Keratinocyte (primary cell): Measurements from ENCODE around the gene PGAP3. TPM values are rescaled to one million over a fixed set of nuclear protein-coding genes. Genes with fewer than 3 reads are reported as not detected.

ENCODE experiments used
- DNase-seq: peaks from one replicate; pipeline ENCODE4 v3.0.0-alpha.2; 2011; ENCODE audit warnings: low read depth, missing footprints, low spot score
- FAIRE-seq: peaks from 2 replicates; lab custom pipeline; 2011; peaks lifted over from hg19 to GRCh38; lab: Jason Lieb, UNC
- H2AFZ ChIP-seq: 2 replicates; pipeline ENCODE4 v1.6.0; 2012; ENCODE audit warnings: low read length, control low read depth, inconsistent platforms; ENCODE audit not compliant: control insufficient read depth
- H3K27ac ChIP-seq: 2 replicates; pipeline ENCODE4 v1.5.1; 2011; ENCODE audit warnings: low read length; ENCODE audit not compliant: control insufficient read depth, insufficient read depth
- H3K27me3 ChIP-seq: 3 replicates; pipeline ENCODE4 v1.6.0; 2011; ENCODE audit warnings: low read length; ENCODE audit not compliant: control insufficient read depth, insufficient read depth; ENCODE audit errors: extremely low read depth
- H3K36me3 ChIP-seq, 2 experiments: 2 replicates in 1 of 2; 3 replicates in 1 of 2; pipeline ENCODE4 v1.5.1; 2011; ENCODE audit warnings: low read length in 2 of 2, mild to moderate bottlenecking in 1 of 2; ENCODE audit not compliant: control insufficient read depth in 2 of 2, insufficient read depth in 2 of 2; ENCODE audit errors: extremely low read depth in 1 of 2
- H3K4me1 ChIP-seq: 3 replicates; pipeline ENCODE4 v1.5.1; 2011; ENCODE audit warnings: low read length; ENCODE audit not compliant: control insufficient read depth, insufficient read depth; ENCODE audit errors: extremely low read depth
- H3K4me2 ChIP-seq: 3 replicates; pipeline ENCODE4 v1.6.0; 2011; ENCODE audit warnings: low read depth, low read length; ENCODE audit not compliant: control insufficient read depth, insufficient read depth; ENCODE audit errors: extremely low read depth
- H3K4me3 ChIP-seq, 3 experiments: fragments of 200-600 bp in 1 of 3; sonication (generic) in 1 of 3; 2 replicates in 2 of 3; 3 replicates in 1 of 3; pipeline ENCODE4 v1.5.1; 2011 to 2016; ENCODE audit warnings: low read length in 3 of 3, mild to moderate bottlenecking in 3 of 3, control low read depth in 2 of 3, inconsistent platforms in 1 of 3, low read depth in 1 of 3, mixed read lengths in 1 of 3, mixed run types in 1 of 3, moderate library complexity in 1 of 3; ENCODE audit not compliant: control insufficient read depth in 2 of 3, insufficient read depth in 2 of 3; ENCODE audit errors: extremely low read depth in 1 of 3
- H3K79me2 ChIP-seq: 2 replicates; pipeline ENCODE4 v1.6.0; 2012; ENCODE audit warnings: low read length; ENCODE audit not compliant: control insufficient read depth, insufficient read depth
- H3K9ac ChIP-seq: 3 replicates; pipeline ENCODE4 v1.6.0; 2011; ENCODE audit warnings: low read length; ENCODE audit not compliant: control insufficient read depth, insufficient read depth; ENCODE audit errors: extremely low read depth
- H3K9me1 ChIP-seq: 3 replicates; pipeline ENCODE4 v1.6.0; 2011; ENCODE audit warnings: low read length; ENCODE audit not compliant: control insufficient read depth, insufficient read depth; ENCODE audit errors: extremely low read depth
- H3K9me3 ChIP-seq: 2 replicates; pipeline ENCODE4 v1.5.1; 2012; ENCODE audit warnings: low read depth, low read length; ENCODE audit not compliant: control insufficient read depth
- H4K20me1 ChIP-seq: 3 replicates; pipeline ENCODE4 v1.6.0; 2011; ENCODE audit warnings: low read length; ENCODE audit not compliant: control insufficient read depth, insufficient read depth; ENCODE audit errors: extremely low read depth
- EZH2 ChIP-seq: IDR thresholded peaks from one replicate; pipeline ENCODE4 v1.6.1; 2012; ENCODE audit warnings: inconsistent platforms, mild to moderate bottlenecking, low read length, moderate library complexity
- dilution Hi-C: fragments of 300-500 bp; cut with MboI; formaldehyde crosslinking; loops from one replicate; pipeline ENCODE4 v1.7.0; 2020; ENCODE audit warnings: low sequenced_read_pairs; ENCODE audit not compliant: extremely low pct_ligation_motif_present
- polyA plus RNA-seq, 5 experiments: library from polyadenylated mRNA; depleted of rRNA in 3 of 5; stranded (reverse) in 3 of 5; stranded (forward) in 1 of 5; unstranded in 1 of 5; fragments of >200 nt; gene quantifications; 1 replicate in 1 of 5; 2 replicates in 3 of 5; 3 replicates in 1 of 5; pipeline versions ENCODE4 v1.2.1 to v1.2.3, GENCODE V29; 2011 to 2012; ENCODE audit warnings: missing spikeins in 2 of 5, low read depth in 1 of 5, low replicate concordance in 1 of 5
- TF ChIP-seq, protein P1 (sequence below), 3 experiments: IDR thresholded peaks in 1 of 3; conservative IDR thresholded peaks in 1 of 3; optimal IDR thresholded peaks in 1 of 3; 2 replicates in 2 of 3; 3 replicates in 1 of 3; pipeline versions ENCODE3 to v1.5.1; 2011; ENCODE audit warnings: low read length in 3 of 3, mild to moderate bottlenecking in 3 of 3, moderate library complexity in 2 of 3, control low read depth in 1 of 3, inconsistent platforms in 1 of 3; ENCODE audit not compliant: insufficient read depth in 2 of 3; ENCODE audit errors: extremely low read depth in 1 of 3

Gene PGAP3
- polyA plus RNA-seq, 1 donor (not counting 4 experiments of a cell fraction or from before 2014, with no cell fraction given), result 5.6 TPM

DNA sequence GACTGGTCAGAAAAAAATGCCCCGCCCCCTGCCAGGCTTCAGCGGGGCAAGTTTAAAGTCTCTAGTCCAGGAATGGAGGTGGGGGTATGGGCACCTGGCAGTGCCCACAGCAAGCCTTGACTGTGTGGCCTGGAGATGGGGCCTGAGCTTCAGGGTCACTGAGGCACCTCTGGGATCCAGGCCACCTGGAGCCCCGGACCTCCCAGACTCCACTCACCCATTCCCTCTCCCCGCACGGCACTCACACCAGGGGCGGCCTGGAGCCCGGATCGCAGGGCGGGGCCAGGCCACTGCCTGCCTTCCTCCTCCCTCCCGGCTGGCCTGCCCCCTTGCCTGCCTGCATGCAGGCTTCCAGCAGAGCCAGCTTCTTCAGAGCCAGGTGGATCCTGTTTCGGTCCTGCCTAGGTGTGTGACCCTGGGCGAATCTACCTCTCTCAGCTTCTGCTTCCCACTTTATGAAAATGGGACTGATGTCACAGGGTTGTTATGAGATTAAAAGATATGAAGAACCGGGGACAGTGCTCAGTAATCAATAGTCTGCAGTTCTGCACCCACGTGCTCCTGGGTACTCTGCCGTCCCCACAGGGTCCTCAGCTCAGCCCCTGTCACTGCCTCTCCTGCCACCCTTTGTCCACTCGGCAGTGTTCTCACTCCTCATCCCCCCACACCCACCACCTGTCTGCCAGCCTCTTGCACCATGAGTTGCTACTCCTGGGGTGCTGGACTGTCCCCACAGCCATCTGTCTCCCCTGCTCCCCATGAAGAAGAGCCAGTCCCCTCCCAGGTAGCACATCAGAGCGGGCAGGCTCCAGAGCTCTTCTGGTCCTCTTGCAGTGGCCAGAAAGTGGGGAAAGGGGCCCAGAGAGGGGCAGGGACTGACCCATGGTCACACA lies 23.9 kb downstream of the PGAP3 start:
- no peak overlapping the region for H3K27ac ChIP-seq
- FAIRE-seq, result no peak
- H3K4me3 ChIP-seq, result no peak overlapping the region
- peaks cover 28% of the 10 kb centered on the region for H3K27me3 ChIP-seq
- peaks cover 8% of the 10 kb centered on the region for H3K4me1 ChIP-seq
- H4K20me1 ChIP-seq, result no peaks in the 10 kb centered on the region
- no peak overlapping the region for H3K9ac ChIP-seq
- no peaks in the 10 kb centered on the region for H3K79me2 ChIP-seq
- H3K9me3 ChIP-seq, result no peaks in the 10 kb centered on the region
- H3K9me1 ChIP-seq, result no peaks in the 10 kb centered on the region
- no peak overlapping the region for H3K4me2 ChIP-seq
- dilution Hi-C loops, result no loop called here
- no peak for DNase-seq
- no peak for TF ChIP-seq EZH2
- TF ChIP-seq, protein P1, sequence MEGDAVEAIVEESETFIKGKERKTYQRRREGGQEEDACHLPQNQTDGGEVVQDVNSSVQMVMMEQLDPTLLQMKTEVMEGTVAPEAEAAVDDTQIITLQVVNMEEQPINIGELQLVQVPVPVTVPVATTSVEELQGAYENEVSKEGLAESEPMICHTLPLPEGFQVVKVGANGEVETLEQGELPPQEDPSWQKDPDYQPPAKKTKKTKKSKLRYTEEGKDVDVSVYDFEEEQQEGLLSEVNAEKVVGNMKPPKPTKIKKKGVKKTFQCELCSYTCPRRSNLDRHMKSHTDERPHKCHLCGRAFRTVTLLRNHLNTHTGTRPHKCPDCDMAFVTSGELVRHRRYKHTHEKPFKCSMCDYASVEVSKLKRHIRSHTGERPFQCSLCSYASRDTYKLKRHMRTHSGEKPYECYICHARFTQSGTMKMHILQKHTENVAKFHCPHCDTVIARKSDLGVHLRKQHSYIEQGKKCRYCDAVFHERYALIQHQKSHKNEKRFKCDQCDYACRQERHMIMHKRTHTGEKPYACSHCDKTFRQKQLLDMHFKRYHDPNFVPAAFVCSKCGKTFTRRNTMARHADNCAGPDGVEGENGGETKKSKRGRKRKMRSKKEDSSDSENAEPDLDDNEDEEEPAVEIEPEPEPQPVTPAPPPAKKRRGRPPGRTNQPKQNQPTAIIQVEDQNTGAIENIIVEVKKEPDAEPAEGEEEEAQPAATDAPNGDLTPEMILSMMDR (optimal IDR thresholded peaks at IDR 0.05 in 1 of 3, IDR thresholded peaks at IDR 0.05 in 1 of 3, conservative IDR thresholded peaks at IDR 0.05 in 1 of 3; ENCODE audit: extremely low read depth in 1 of 3, insufficient read depth in 2 of 3, low read length in 3 of 3), result no peak
- H2AFZ ChIP-seq, result no peak overlapping the region
- H3K36me3 ChIP-seq, result peaks cover 0 to 8% of the 10 kb centered on the region in 2 experiments

- no peak for DNase-seq
- no peak overlapping the region for H2AFZ ChIP-seq
- no peaks in the 10 kb centered on the region for H3K9me1 ChIP-seq
- H3K36me3 ChIP-seq, result peaks cover 0 to 13% of the 10 kb centered on the region in 2 experiments
- no peak for TF ChIP-seq EZH2
- TF ChIP-seq, protein P1 (optimal IDR thresholded peaks at IDR 0.05 in 1 of 3, IDR thresholded peaks at IDR 0.05 in 1 of 3, conservative IDR thresholded peaks at IDR 0.05 in 1 of 3; ENCODE audit: extremely low read depth in 1 of 3, insufficient read depth in 2 of 3, low read length in 3 of 3), result no peak
- H4K20me1 ChIP-seq, result no peaks in the 10 kb centered on the region
- no peak for FAIRE-seq
- peaks cover 5% of the 10 kb centered on the region for H3K4me1 ChIP-seq
- peaks cover 23% of the 10 kb centered on the region for H3K27me3 ChIP-seq
- H3K27ac ChIP-seq, result no peak overlapping the region
- no peaks in the 10 kb centered on the region for H3K79me2 ChIP-seq
- H3K4me3 ChIP-seq, result no peak overlapping the region
- no peak overlapping the region for H3K4me2 ChIP-seq
- no peaks in the 10 kb centered on the region for H3K9me3 ChIP-seq
- no peak overlapping the region for H3K9ac ChIP-seq
- dilution Hi-C loops, result no loop called here
These were observed 24.5 kb downstream of the PGAP3 start for GRCh38 chr17:39663340-39663687.
